ENCODE results near the gene MPDU1. TPM values are rescaled to one million over a fixed set of nuclear protein-coding genes. Genes with fewer than 3 reads are reported as not detected.
"Not testable (repeated sequence)": the region's sequence is repeated elsewhere in the genome, so short reads cannot be mapped to it uniquely, and the experiment has no call there.

MPDU1 gene
- total RNA-seq, 4 donors from 2014 or later = 26.0 to 50.4 (median 31.5) TPM

GRCh38 chr17:7623661-7624060 lies 40.0 kb downstream of the MPDU1 start:
- H3K27ac ChIP-seq (replicated peaks in 1 of 4) = no peak overlapping the region
- H3K9me3 ChIP-seq = no peaks in the 10 kb centered on the region
- TF ChIP-seq EP300 (IDR thresholded peaks at IDR 0.05) (no peak), POLR2AphosphoS5 (IDR thresholded peaks at IDR 0.05) (no peak), CTCF (IDR thresholded peaks at IDR 0.05) (no peak), POLR2A (IDR thresholded peaks at IDR 0.05; ENCODE audit: low read depth) (no peak)
- intact Hi-C loops (cut with DNase I) = no loop called here
- WGBS = 88% methylated on average over 5 of the region's 5 CpGs
- no peak for DNase-seq (ENCODE audit: extremely low spot score)
- peaks cover 0 to 8% (median 2%) of the 10 kb centered on the region in 4 donors for H3K36me3 ChIP-seq
- no peak overlapping the region for H3K4me3 ChIP-seq
- peaks cover 9 to 19% (median 17%) of the 10 kb centered on the region in 4 donors for H3K4me1 ChIP-seq
- H3K27me3 ChIP-seq = no peaks in the 10 kb centered on the region

DNA sequence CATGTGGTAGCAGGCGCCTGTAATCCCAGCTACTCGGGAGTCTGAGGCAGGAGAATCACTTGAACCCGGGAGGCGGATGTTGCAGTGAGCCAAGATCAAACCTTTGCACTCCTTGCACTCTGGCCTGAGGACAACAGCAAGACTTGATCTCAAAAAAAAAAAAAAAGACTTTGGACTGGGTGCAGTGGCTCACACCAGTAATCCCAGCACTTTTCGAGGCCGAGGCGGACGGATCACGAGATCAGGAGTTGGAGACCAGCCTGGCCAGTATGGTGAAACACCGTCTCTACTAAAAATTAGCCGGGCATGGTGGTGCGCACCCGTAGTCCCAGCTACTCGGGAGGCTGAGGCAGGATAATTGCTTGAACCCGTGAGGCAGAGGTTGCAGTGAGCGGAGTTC lies 42.1 kb downstream of the MPDU1 start:
- H3K4me3 ChIP-seq; intact Hi-C loops (cut with DNase I); DNase-seq (ENCODE audit: extremely low spot score); H3K9me3 ChIP-seq; H3K36me3 ChIP-seq; H3K27me3 ChIP-seq; H3K27ac ChIP-seq (replicated peaks in 1 of 4): not testable (repeated sequence)
- peaks cover 9 to 19% (median 17%) of the 10 kb centered on the region in 4 donors for H3K4me1 ChIP-seq
- 95% methylated on average over 16 of the region's 16 CpGs for WGBS

DNA sequence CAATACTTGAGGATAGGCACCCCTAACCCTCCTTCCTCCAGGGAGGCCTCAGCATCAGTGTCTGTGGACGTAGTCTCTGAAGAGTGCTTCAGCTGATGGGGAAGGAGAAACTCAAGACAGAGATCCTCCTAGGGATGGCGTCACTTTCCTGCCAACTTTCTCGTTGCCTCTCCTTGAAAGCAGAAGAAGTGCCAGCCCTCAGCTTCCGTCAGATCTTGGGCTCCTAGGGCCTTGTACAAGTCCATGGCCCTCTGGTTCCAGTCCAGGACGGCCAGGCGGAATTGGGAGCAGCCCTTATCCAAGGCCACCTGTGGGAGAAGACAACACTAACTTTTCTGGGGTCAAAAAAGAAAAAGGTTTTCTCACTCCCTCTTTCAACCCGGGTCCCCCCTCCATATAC lies 42.7 kb downstream of the MPDU1 start:
- Histone ChIP-seq H3K27me3 (no peaks in the 10 kb centered on the region), H3K4me1 (peaks cover 9 to 19% (median 17%) of the 10 kb centered on the region in 4 donors), H3K4me3 (peak overlapping the region in 3 of 4 donors; percentile 71 to 84 (median 80)), H3K27ac (replicated peaks in 1 of 4) (peak overlapping the region; percentile 91 to 97 (median 96)), H3K36me3 (peaks cover 0 to 8% (median 2%) of the 10 kb centered on the region in 4 donors), H3K9me3 (no peaks in the 10 kb centered on the region)
- TF ChIP-seq CTCF (IDR thresholded peaks at IDR 0.05) (no peak), EP300 (IDR thresholded peaks at IDR 0.05) (no peak), POLR2A (IDR thresholded peaks at IDR 0.05; ENCODE audit: low read depth) (no peak), POLR2AphosphoS5 (IDR thresholded peaks at IDR 0.05) (no peak)
- DNase-seq (ENCODE audit: extremely low spot score) = no peak
- WGBS = 84% methylated on average over 7 of the region's 7 CpGs
- intact Hi-C loops (cut with DNase I) = no loop called here

DNA sequence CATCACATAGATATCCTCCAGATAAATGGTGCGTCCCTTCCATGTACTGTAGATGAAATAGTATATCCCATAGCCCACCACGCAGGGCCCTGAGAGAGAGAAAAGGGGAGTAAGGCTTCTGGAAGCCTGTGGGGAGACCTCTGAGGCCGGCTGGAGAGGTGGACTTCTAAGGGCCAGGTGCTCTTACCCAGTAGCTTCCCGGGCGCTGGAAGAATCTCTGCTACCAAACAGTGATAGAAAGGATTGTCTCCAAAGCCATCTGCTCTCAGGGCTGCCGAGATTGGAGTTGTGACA lies 43.3 kb downstream of the MPDU1 start:
- no peaks in the 10 kb centered on the region for H3K27me3 ChIP-seq
- intact Hi-C loops (cut with DNase I) = no loop called here
- TF ChIP-seq EP300 (IDR thresholded peaks at IDR 0.05) (no peak), CTCF (IDR thresholded peaks at IDR 0.05) (no peak), POLR2A (IDR thresholded peaks at IDR 0.05; ENCODE audit: low read depth) (no peak), POLR2AphosphoS5 (IDR thresholded peaks at IDR 0.05) (no peak)
- DNase-seq (ENCODE audit: extremely low spot score) = no peak
- peak overlapping the region; percentile 71 to 85 (median 82) for H3K4me3 ChIP-seq
- H3K36me3 ChIP-seq = peaks cover 0 to 8% (median 2%) of the 10 kb centered on the region in 4 donors
- 14% methylated on average over 6 of the region's 6 CpGs for WGBS
- peaks cover 9 to 19% (median 17%) of the 10 kb centered on the region in 4 donors for H3K4me1 ChIP-seq
- no peaks in the 10 kb centered on the region for H3K9me3 ChIP-seq
- peak overlapping the region; percentile 91 to 97 (median 96) for H3K27ac ChIP-seq (replicated peaks in 1 of 4)

DNA sequence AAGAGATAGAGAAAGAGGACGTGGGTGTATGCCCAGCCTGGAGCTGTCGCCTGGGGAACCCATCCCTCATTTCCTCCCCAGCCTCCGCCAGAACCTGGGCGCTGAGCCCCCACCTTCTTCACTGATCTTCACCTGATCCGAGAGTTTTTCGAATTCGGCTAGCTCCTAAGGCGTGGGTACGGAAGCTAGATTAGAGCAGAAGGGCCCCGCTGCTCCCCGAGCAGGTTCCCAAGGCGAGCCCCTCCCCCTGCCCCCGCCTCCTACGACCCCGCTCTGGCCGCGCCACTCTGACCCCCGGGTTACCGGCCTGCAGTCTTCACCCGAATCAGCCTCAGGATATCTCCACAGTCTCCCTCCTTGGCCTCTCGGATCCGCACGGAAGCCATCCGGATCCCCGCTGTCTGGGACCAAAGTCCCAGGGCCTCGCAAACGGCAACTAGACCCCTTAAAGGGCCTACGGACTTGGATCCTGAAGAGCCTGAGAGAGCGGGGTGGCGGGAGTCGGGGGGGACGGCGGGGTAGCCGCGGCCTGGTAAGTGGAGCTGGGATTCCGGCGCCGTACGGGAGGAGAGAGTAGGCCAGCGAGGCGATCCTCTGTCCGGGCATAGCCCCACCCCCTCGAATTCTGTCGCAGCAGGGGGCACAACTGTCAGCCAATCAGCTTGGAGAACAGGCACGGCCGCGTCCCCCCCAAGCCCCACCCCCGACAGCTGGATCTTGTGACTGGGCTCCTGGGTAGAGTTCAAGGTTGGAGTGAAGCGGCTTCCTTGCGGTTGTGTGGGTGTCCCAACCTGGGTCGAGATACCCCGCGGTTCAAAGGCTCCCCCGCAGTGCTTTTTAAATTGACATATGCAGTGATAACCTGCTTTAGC lies 43.8 kb downstream of the MPDU1 start, which contains the start of gene SAT2:
Gene SAT2, minus strand, starts transcription at position 572 of the 872 bp plus-strand sequence. Its CDS starts 186 bp downstream, at position 386.
- peak; percentile 100 for DNase-seq (ENCODE audit: extremely low spot score)
- Histone ChIP-seq H3K27ac (replicated peaks in 1 of 4) (peak within 1 kb of the TSS; percentile 91 to 97 (median 96)), H3K27me3 (no peaks in the 10 kb centered on the region), H3K9me3 (no peaks in the 10 kb centered on the region), H3K4me3 (peak within 1 kb of the TSS; percentile 71 to 85 (median 82)), H3K4me1 (peaks cover 9 to 19% (median 18%) of the 10 kb centered on the region in 4 donors), H3K36me3 (peaks cover 0 to 8% (median 2%) of the 10 kb centered on the region in 4 donors)
- intact Hi-C loops (cut with DNase I) = no loop called here
- WGBS = 0% methylated on average over 29 of the region's 54 CpGs
- no peak for TF ChIP-seq EP300 (IDR thresholded peaks at IDR 0.05)
- TF ChIP-seq POLR2AphosphoS5 (IDR thresholded peaks at IDR 0.05) = peak; percentile 75 to 91
- peak in 1 of 3 experiments; percentile 7 for TF ChIP-seq CTCF (IDR thresholded peaks at IDR 0.05)
- peak; percentile 66 for TF ChIP-seq POLR2A (IDR thresholded peaks at IDR 0.05; ENCODE audit: low read depth)

Measured in esophagus muscularis mucosa (tissue), 4 donors.